HepG2 (cell line): ENCODE data around the gene EGFL8. TPM values are rescaled to one million over a fixed set of nuclear protein-coding genes. Genes with fewer than 3 reads are reported as not detected.

Experiments used
- CERS6 ChIP-seq: sonication (generic); formaldehyde crosslinking; IDR thresholded peaks from 2 replicates; pipeline ENCODE4 v1.5.0; 2020; ENCODE audit warnings: missing genetic modification reagents
- ETV6 ChIP-seq: sonication (generic); formaldehyde crosslinking; conservative IDR thresholded peaks from 2 replicates; pipeline ENCODE4 v1.4.0; 2020; ENCODE audit warnings: missing genetic modification reagents
- FIP1L1 ChIP-seq: fragments of 200-400 bp; formaldehyde crosslinking; IDR thresholded peaks from 2 replicates; pipeline ENCODE4 v1.6.1; 2018; ENCODE audit warnings: low read depth, mild to moderate bottlenecking, low read length, moderate library complexity, borderline replicate concordance; ENCODE audit not compliant: insufficient read depth
- FOXK1 ChIP-seq: sonication (generic); formaldehyde crosslinking; IDR thresholded peaks from 2 replicates; pipeline ENCODE4 v1.4.0; 2020; ENCODE audit warnings: low read depth, missing genetic modification reagents, borderline replicate concordance
- HES4 ChIP-seq: sonication (generic); formaldehyde crosslinking; IDR thresholded peaks from 2 replicates; pipeline ENCODE4 v1.9.0; 2021; ENCODE audit warnings: mild to moderate bottlenecking, missing genetic modification reagents, borderline replicate concordance
- MLX ChIP-seq: IDR thresholded peaks from 2 replicates; pipeline ENCODE4 v1.6.1; 2016
- PAX8 ChIP-seq: sonication (generic); formaldehyde crosslinking; IDR thresholded peaks from 2 replicates; pipeline ENCODE4 v1.8.0; 2022; ENCODE audit warnings: mild to moderate bottlenecking, missing genetic modification reagents, borderline replicate concordance
- PHF20 ChIP-seq: sonication (generic); formaldehyde crosslinking; IDR thresholded peaks from 2 replicates; pipeline ENCODE4 v1.5.0; 2020; ENCODE audit warnings: mild to moderate bottlenecking, missing genetic modification reagents
- REXO4 ChIP-seq: sonication (generic); formaldehyde crosslinking; IDR thresholded peaks from 2 replicates; pipeline ENCODE4 v1.8.0; 2022; ENCODE audit warnings: missing genetic modification reagents, mild to moderate bottlenecking, borderline replicate concordance
- ZHX2 ChIP-seq, 2 experiments: sonication (generic) in 1 of 2; formaldehyde crosslinking in 1 of 2; IDR thresholded peaks; 2 replicates each; pipeline versions ENCODE4 v1.6.1 to v1.9.0; 2014 to 2022; ENCODE audit warnings: antibody characterized with exemption in 1 of 2, borderline replicate concordance in 1 of 2, inconsistent platforms in 1 of 2, low read depth in 1 of 2, missing genetic modification reagents in 1 of 2
- ZNF230 ChIP-seq: sonication (generic); formaldehyde crosslinking; IDR thresholded peaks from 2 replicates; pipeline ENCODE4 v1.4.0; 2020; ENCODE audit warnings: mild to moderate bottlenecking, missing genetic modification reagents
- ZNF317 ChIP-seq: sonication (generic); formaldehyde crosslinking; IDR thresholded peaks from 2 replicates; pipeline ENCODE4 v1.5.0; 2020; ENCODE audit warnings: mild to moderate bottlenecking, missing genetic modification reagents
- ZNF816 ChIP-seq: sonication (generic); formaldehyde crosslinking; IDR thresholded peaks from 2 replicates; pipeline ENCODE4 v1.8.0; 2022; ENCODE audit warnings: missing genetic modification reagents, mild to moderate bottlenecking, borderline replicate concordance
- polyA plus RNA-seq, 8 experiments: library from polyadenylated mRNA; depleted of rRNA in 3 of 8; stranded (reverse) in 7 of 8; unstranded in 1 of 8; fragments of >200 nt; fragmentation: Illumina TruSeq in 4 of 8; extraction: Trizol in 4 of 8; gene quantifications; 2 replicates each; pipeline versions ENCODE4 v1.2.1 to v1.2.3, GENCODE V29; 2011 to 2016; ENCODE audit warnings: low read depth in 4 of 8, missing spikeins in 1 of 8, mixed read lengths in 1 of 8; ENCODE audit not compliant: insufficient read depth in 1 of 8
- total RNA-seq, 5 experiments: library from RNA; depleted of rRNA; stranded (reverse); fragments of >200 nt; fragmentation: Illumina TruSeq; extraction: Trizol; gene quantifications; 2 replicates each; pipeline ENCODE4 v1.2.3, GENCODE V29; 2016; ENCODE audit warnings: low read depth in 1 of 5
- TF ChIP-seq, protein P1 (sequence below): IDR thresholded peaks from 2 replicates; pipeline ENCODE4 v1.6.1; 2016; ENCODE audit warnings: low read depth, missing genetic modification reagents, missing compliant biosample characterization

Gene EGFL8
- total and polyA plus RNA-seq, 2 of the 13 experiments (the other 11 are each of a cell fraction or from before 2014, with no cell fraction given) = 10.0 to 11.5 TPM

GRCh38 chr6:32129297-32130088 lies 34.9 kb upstream of the EGFL8 start (continued):
- TF ChIP-seq, protein P1, sequence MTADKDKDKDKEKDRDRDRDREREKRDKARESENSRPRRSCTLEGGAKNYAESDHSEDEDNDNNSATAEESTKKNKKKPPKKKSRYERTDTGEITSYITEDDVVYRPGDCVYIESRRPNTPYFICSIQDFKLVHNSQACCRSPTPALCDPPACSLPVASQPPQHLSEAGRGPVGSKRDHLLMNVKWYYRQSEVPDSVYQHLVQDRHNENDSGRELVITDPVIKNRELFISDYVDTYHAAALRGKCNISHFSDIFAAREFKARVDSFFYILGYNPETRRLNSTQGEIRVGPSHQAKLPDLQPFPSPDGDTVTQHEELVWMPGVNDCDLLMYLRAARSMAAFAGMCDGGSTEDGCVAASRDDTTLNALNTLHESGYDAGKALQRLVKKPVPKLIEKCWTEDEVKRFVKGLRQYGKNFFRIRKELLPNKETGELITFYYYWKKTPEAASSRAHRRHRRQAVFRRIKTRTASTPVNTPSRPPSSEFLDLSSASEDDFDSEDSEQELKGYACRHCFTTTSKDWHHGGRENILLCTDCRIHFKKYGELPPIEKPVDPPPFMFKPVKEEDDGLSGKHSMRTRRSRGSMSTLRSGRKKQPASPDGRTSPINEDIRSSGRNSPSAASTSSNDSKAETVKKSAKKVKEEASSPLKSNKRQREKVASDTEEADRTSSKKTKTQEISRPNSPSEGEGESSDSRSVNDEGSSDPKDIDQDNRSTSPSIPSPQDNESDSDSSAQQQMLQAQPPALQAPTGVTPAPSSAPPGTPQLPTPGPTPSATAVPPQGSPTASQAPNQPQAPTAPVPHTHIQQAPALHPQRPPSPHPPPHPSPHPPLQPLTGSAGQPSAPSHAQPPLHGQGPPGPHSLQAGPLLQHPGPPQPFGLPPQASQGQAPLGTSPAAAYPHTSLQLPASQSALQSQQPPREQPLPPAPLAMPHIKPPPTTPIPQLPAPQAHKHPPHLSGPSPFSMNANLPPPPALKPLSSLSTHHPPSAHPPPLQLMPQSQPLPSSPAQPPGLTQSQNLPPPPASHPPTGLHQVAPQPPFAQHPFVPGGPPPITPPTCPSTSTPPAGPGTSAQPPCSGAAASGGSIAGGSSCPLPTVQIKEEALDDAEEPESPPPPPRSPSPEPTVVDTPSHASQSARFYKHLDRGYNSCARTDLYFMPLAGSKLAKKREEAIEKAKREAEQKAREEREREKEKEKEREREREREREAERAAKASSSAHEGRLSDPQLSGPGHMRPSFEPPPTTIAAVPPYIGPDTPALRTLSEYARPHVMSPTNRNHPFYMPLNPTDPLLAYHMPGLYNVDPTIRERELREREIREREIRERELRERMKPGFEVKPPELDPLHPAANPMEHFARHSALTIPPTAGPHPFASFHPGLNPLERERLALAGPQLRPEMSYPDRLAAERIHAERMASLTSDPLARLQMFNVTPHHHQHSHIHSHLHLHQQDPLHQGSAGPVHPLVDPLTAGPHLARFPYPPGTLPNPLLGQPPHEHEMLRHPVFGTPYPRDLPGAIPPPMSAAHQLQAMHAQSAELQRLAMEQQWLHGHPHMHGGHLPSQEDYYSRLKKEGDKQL (CRISPR knock-in tag) = no peak
- TF ChIP-seq ZNF816 (CRISPR knock-in tag) = no peak
- no peak for TF ChIP-seq ZNF230 (CRISPR knock-in tag)
- TF ChIP-seq PHF20 (CRISPR knock-in tag) = no peak
- 0 out of 2 replicates have a peak, but pooled peaks have one; percentile 8 for TF ChIP-seq ZHX2 (IDR thresholded peaks at IDR 0.05; ENCODE audit: low read depth)
- no peak for TF ChIP-seq ZHX2 (CRISPR knock-in tag; IDR thresholded peaks at IDR 0.05; ENCODE audit: borderline replicate concordance)
- TF ChIP-seq ZNF317 (CRISPR knock-in tag) = 0 out of 2 replicates have a peak, but pooled peaks have one; percentile 34
- no peak for TF ChIP-seq MLX
- no peak for TF ChIP-seq HES4
- TF ChIP-seq CERS6 (CRISPR knock-in tag) = no peak
- TF ChIP-seq FIP1L1 = no peak
- 0 out of 2 replicates have a peak, but pooled peaks have one; percentile 10 for TF ChIP-seq ETV6 (CRISPR knock-in tag)
- no peak for TF ChIP-seq REXO4 (CRISPR knock-in tag)
- no peak for TF ChIP-seq FOXK1 (CRISPR knock-in tag)
- TF ChIP-seq PAX8 (CRISPR knock-in tag) = no peak
